Activated naive CD4-positive, alpha-beta T cell treated with anti-CD3 and anti-CD28 coated beads, Interleukin-2, amount 50 U/mL, for 24 hours (primary cell): Measurements from ENCODE around the gene TTK.

Experiments used
- H3K27ac Mint-ChIP-seq: one replicate; pipeline ENCODE4 v1.8.0; 2021; ENCODE audit warnings: mild to moderate bottlenecking, mixed read lengths
- H3K27me3 Mint-ChIP-seq: one replicate; pipeline ENCODE4 v1.8.0; 2021; ENCODE audit warnings: mixed read lengths
- H3K36me3 Mint-ChIP-seq: one replicate; pipeline ENCODE4 v1.8.0; 2021; ENCODE audit warnings: mixed read lengths
- H3K4me1 Mint-ChIP-seq: one replicate; pipeline ENCODE4 v1.8.0; 2021; ENCODE audit warnings: mixed read lengths
- H3K4me3 Mint-ChIP-seq: one replicate; pipeline ENCODE4 v1.8.0; 2021; ENCODE audit warnings: mild to moderate bottlenecking, mixed read lengths
- H3K9me3 Mint-ChIP-seq: one replicate; pipeline ENCODE4 v1.8.0; 2021; ENCODE audit warnings: mixed read lengths

The TTK gene

DNA sequence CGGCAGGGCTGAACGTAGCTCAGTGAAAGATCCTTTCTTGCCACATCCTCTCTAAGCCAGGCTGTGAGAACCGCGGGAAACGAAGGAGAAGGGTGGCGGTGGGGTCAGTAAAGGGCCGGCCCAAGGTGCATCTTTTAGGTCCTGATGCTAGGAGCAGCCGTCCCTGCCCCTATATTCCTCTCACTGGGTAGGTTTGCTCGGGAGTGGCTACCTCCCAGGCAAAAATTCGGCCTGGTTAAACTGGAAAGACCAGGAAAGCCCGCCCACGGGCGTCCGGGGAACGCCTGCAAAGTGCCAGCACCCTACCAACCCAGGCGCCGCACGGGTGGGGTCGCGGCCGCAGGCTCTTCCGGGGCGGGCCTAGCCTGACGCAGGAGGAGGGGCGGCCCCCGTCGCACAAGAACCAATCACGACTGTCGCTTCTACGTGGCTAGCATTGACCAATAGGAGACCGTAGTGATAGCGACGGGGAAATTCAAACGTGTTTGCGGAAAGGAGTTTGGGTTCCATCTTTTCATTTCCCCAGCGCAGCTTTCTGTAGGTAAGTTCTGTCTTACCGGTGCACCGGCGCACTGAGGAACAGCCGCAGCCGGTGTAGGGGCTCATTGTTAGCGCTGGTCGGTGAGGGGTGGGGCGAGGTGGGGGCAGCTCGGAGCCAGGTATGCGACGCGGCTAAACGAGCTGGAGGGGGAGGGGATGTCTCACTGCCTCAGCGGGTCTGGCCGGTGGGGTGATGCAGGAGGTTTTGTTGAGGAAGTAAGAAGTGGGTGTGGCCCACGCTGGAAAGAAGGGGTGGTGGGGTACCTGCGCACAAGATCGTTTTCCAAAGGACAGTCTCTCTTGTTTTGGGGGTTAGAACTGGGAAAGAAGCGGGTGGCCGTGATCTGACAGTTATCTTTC, at the start of gene TTK:
TTK (plus strand) TSS at position 477 of the 900 bp plus-strand sequence. CDS start 1,195 bp downstream, outside the sequence.
- Mint-ChIP-seq H3K36me3 (no peaks in the 10 kb centered on the region), H3K4me1 (peaks cover 5% of the 10 kb centered on the region), H3K27me3 (peaks cover 3% of the 10 kb centered on the region), H3K27ac (peak within 1 kb of the TSS; percentile 84), H3K4me3 (peak within 1 kb of the TSS; percentile 89), H3K9me3 (no peaks in the 10 kb centered on the region)

DNA sequence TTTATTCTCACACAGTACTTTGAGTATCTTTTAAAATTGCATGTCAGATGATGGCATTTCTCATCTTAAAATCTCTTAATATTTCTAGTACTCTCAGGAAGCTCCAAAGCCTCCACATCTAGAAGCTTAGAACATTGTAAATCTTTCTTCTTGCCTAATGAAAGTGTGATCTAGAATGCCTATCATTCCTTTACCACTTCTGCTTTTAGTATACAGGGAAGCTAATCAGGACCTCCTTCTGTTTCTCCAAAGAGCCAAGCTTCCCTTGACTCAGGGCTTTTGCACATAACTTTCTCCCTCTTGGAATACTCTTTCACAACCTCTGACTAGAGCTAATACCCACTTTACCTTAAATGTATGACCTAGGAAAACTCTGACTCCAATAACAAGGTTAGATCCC, 49.6 kb upstream of the TTK start:
- peaks cover 2% of the 10 kb centered on the region for H3K36me3 Mint-ChIP-seq
- no peaks in the 10 kb centered on the region for H3K4me1 Mint-ChIP-seq
- no peak overlapping the region for H3K27ac Mint-ChIP-seq
- H3K9me3 Mint-ChIP-seq, result no peaks in the 10 kb centered on the region
- peaks cover 35% of the 10 kb centered on the region for H3K27me3 Mint-ChIP-seq
- no peak overlapping the region for H3K4me3 Mint-ChIP-seq

DNA sequence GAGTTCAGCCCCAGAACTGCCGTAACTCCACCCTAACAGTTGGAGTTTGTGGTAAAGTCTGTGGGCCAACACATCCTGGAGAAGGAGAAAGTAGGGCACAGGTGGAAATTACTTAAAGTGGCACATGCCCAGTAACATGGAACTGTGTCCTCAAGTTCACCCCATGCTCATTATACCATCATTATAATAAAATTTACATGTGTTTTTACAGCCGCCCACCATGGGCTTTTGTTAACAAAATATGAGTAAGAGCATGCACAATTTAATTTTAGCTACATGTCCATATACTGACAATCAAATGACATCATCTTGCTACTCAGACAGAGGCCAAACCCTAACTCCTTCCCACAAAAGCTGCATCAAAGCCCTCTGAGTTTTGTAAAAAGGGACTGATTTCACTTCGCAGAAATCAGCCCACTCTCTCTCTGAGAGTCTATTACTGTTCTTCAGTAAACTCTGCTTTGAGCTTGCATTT, 39.8 kb upstream of the TTK start:
- no peak overlapping the region for H3K4me3 Mint-ChIP-seq
- H3K4me1 Mint-ChIP-seq, result no peaks in the 10 kb centered on the region
- H3K27ac Mint-ChIP-seq, result no peak overlapping the region
- H3K9me3 Mint-ChIP-seq, result peaks cover 25% of the 10 kb centered on the region
- peaks cover 3% of the 10 kb centered on the region for H3K36me3 Mint-ChIP-seq
- peaks cover 19% of the 10 kb centered on the region for H3K27me3 Mint-ChIP-seq

DNA sequence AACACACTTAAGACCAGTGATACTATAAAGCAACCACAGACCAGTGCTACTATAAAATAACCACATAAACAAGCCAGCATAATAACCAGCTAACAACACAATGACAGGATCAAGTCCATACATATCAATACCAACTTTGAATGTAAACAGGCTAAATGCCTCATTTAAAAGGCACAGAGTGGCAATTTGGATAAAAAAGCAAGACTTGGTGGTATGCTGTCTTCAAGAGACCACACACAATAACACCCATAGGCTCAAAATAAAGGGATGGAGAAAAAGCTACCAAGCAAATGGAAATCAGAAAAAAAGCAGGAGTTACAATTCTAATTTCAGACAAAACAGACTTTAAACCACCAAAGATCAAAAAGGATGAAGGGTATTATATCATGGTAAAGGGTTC, 37.3 kb upstream of the TTK start:
- Mint-ChIP-seq H3K27ac (no peak overlapping the region), H3K4me3 (no peak overlapping the region), H3K4me1 (no peaks in the 10 kb centered on the region), H3K36me3 (peaks cover 3% of the 10 kb centered on the region), H3K9me3 (peaks cover 30% of the 10 kb centered on the region), H3K27me3 (peaks cover 17% of the 10 kb centered on the region)

DNA sequence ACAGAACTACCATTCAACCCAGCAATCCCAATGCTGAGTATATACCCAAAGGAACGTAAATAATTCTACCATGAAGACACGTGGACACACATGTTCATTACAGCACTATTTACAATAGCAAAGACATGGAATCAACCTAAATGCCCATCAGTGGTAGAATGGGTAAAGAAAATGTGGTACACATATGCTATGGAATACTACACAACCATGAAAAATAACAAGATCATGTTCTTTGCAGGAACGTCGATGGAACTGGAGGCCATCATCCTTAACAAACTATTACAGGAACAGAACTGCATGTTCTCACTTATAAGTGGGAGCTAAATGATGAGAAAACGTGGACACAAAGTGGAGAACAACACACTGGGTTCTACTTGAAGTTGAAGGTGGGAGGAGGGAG, 34.7 kb upstream of the TTK start:
- Mint-ChIP-seq H3K4me3 (no peak overlapping the region), H3K27ac (no peak overlapping the region), H3K4me1 (no peaks in the 10 kb centered on the region), H3K9me3 (peaks cover 30% of the 10 kb centered on the region), H3K27me3 (peaks cover 10% of the 10 kb centered on the region), H3K36me3 (peaks cover 3% of the 10 kb centered on the region)

DNA sequence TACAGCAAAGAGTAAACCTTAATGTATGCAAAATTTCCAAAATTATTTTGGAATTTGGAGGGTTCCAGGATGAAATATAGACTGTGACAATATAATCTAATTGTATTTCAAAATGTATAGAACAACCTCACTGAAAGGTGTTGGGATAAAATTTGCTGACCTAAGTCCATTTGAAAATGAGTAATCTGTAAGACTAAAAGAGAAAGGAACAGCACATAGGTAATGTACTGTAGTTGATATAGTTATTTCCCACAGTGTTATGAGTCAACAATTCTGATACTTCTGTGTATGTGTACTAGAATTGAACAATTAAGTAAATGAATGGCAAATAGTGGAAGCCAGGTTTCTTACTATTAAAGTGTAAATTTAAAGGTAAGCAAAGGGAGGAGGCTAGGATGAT, 33.3 kb upstream of the TTK start:
- Mint-ChIP-seq H3K4me1 (no peaks in the 10 kb centered on the region), H3K27ac (no peak overlapping the region), H3K27me3 (peaks cover 5% of the 10 kb centered on the region), H3K9me3 (peaks cover 24% of the 10 kb centered on the region), H3K4me3 (no peak overlapping the region), H3K36me3 (peaks cover 3% of the 10 kb centered on the region)

DNA sequence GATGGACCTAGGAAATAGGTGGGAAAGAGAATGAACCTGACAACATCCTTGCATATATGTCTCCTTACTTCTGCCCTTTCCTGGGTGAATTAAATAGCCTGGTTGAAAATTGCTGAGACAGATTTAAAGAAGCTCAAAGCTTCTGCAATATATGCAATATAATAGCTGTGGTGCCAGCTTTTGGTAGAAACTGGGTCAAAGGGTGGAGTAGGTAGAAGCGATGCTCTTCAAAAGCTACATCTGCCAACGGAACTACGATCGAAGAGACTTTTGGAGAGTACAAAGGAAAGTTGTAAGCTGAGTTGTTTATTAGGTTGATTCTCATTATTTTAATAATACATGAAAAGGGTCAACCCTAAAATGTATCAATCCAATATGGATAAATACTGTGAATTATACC, 22.8 kb upstream of the TTK start:
- Mint-ChIP-seq H3K36me3 (no peaks in the 10 kb centered on the region), H3K4me3 (no peak overlapping the region), H3K9me3 (no peaks in the 10 kb centered on the region), H3K4me1 (no peaks in the 10 kb centered on the region), H3K27ac (no peak overlapping the region), H3K27me3 (peaks cover 8% of the 10 kb centered on the region)

DNA sequence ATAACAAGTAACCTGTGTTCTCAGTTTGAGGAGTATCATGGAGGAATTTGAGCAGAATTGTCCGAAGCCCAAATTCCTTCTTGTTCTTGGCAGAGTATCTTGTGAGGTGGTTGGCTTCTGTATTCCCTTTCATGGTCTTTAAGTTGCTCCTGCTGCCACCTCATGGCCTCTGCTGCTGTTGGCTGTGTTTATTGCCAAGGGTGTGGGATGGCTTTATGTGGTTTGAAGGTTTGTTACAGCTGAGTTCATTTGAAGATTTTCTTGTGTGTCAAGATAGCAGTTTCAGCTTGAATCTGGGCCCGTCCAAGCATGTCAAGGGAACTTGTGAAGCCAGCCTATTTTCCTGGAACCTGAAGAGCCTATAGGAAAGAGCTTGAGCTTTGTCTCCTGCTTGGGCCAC, 20.2 kb upstream of the TTK start:
- H3K4me1 Mint-ChIP-seq, result no peaks in the 10 kb centered on the region
- no peak overlapping the region for H3K4me3 Mint-ChIP-seq
- no peaks in the 10 kb centered on the region for H3K27me3 Mint-ChIP-seq
- no peaks in the 10 kb centered on the region for H3K36me3 Mint-ChIP-seq
- no peak overlapping the region for H3K27ac Mint-ChIP-seq
- H3K9me3 Mint-ChIP-seq, result no peaks in the 10 kb centered on the region

DNA sequence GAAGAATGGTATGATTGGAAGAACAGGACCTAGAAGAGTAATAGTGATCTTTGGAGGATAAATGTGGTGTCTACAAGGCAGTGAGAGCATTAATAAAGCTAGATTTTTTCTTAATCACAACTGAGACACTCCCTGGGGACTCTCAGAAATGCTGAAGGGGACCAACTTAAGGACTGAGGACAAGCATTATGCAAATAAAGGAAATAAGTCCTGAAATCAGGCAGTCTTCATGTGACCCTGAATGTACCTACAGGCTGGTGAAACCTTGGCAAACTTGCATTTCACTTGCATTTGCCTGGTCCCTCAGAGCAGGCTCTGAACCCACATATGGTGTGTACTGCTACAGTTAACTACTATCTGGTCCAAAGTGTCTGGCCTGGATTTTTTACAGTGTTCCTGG, 19.3 kb upstream of the TTK start:
- no peaks in the 10 kb centered on the region for H3K27me3 Mint-ChIP-seq
- H3K4me1 Mint-ChIP-seq, result no peaks in the 10 kb centered on the region
- H3K9me3 Mint-ChIP-seq, result no peaks in the 10 kb centered on the region
- H3K36me3 Mint-ChIP-seq, result no peaks in the 10 kb centered on the region
- no peak overlapping the region for H3K27ac Mint-ChIP-seq
- no peak overlapping the region for H3K4me3 Mint-ChIP-seq

DNA sequence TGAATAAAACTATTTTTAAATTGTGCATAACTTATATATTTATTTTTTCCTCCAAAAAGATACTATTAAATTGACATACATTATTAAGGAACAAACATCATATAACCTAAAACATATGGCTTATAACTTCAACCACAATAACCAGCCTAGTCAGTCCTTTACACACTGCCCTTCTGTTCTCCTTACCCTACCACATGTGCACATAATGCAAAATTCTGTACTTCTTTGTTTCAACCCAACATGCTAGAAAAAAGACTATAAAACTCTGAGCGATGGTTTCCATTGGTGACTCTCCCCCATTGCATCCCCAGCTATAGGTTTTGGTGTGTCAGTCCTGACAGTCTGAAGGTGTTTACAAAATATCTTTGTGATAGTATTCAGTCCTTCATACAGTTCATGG, 14.8 kb upstream of the TTK start:
- no peaks in the 10 kb centered on the region for H3K4me1 Mint-ChIP-seq
- no peak overlapping the region for H3K27ac Mint-ChIP-seq
- H3K9me3 Mint-ChIP-seq, result no peaks in the 10 kb centered on the region
- no peak overlapping the region for H3K4me3 Mint-ChIP-seq
- no peaks in the 10 kb centered on the region for H3K36me3 Mint-ChIP-seq
- H3K27me3 Mint-ChIP-seq, result no peaks in the 10 kb centered on the region

DNA sequence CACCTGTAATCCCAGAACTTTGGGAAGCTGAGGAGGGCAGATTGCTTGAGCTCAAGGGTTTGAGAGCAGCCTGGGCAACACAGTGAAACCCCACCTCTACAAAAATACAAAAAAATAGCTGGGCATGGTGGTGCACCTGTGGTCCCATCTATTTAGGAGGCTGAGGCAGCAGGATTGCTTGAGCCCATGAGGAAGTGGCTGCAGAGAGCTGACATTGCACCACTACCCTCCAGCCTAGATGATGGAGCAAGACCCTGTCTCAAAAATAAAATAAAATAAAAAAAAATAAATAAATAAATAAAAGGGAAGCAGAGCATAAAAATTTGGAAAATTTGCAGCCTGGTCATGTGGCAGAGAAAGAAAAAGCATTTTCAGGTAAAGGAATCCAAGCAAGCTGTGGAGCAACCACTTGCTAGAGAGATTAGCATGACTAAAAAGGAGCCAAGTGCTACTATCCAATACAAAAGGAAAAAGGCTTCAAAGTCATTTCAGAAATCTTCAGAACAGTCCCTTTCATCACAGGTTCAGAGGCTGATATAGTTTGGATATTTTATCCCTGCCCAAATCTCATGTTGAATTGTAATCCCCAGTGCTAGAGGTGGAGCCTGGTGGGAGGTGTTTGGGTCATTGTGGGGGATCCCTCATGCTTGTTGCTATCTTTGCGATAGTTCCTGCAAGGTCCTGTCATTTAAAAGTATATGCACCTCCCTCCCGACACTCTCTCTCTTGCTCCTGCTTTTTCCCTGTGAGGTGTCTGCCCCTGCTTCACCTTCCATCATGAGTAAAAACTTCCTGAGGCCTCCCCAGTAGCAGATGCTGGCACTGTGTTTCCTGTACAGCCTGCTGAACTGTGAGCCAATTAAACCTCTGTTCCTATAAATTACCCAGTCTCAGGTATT, 11.2 kb upstream of the TTK start:
- Mint-ChIP-seq H3K4me1 (no peaks in the 10 kb centered on the region), H3K9me3 (no peaks in the 10 kb centered on the region), H3K4me3 (no peak overlapping the region), H3K27ac (no peak overlapping the region), H3K36me3 (no peaks in the 10 kb centered on the region), H3K27me3 (peaks cover 1% of the 10 kb centered on the region)

DNA sequence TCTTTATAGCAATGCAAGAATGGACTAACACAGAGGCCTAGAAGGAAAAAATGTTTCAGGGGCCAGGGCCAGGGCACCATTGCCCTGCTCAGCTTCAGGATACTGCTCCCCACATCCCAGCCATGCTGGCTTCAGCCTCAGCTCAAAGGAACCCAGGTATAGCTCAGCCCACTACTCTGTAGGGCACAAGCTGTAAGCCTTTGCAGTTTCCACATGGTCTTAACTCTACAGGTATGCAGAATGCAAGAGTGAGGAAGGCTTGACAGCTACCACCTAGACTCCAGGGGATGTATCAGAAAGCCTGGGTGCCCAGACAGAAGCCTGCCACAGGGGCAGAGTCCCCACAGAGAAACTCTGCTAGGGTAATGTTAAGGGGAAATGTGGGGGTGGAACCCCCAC, 10.5 kb upstream of the TTK start:
- Mint-ChIP-seq H3K27me3 (peaks cover 1% of the 10 kb centered on the region), H3K27ac (no peak overlapping the region), H3K4me3 (no peak overlapping the region), H3K4me1 (no peaks in the 10 kb centered on the region), H3K9me3 (no peaks in the 10 kb centered on the region), H3K36me3 (no peaks in the 10 kb centered on the region)

DNA sequence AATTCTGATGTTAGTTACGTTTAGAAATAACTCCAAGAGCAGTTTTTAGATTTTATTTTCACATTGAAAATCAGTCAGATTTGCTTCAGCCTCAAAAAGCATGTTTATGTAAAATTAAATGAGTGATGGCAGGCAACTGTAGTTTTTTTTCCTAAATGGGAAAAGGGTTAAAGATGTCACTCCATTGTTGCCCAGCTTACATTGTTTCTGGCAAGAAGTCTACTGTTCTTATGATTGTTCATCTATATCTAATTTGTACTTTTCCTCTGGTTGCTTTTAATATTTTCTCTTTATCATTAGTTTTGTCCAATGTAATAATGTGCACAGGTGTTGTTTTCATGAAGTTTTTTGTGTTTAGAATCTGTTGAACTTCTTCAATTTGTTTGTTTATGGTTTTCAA, 6.7 kb upstream of the TTK start:
- Mint-ChIP-seq H3K4me3 (no peak overlapping the region), H3K27ac (no peak overlapping the region), H3K4me1 (no peaks in the 10 kb centered on the region), H3K36me3 (no peaks in the 10 kb centered on the region), H3K27me3 (peaks cover 4% of the 10 kb centered on the region), H3K9me3 (no peaks in the 10 kb centered on the region)

DNA sequence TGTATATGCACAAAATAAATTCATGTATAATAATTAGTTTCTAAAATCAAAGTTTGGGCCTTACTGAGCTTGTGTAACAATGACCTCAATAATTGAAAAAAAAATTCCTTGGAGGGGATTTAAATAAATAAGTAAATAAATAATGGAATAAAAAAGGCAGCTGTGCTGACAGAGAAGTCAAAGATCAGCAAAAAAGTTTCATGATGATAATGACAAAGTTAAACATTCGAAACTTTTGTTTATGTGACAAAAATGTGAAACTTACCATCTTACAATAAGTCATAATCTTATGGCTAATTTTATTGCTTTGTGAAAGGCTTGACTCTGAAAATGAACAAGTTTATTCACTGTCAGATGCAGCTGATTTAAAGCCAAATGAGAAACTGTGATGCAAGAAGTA, 3.1 kb upstream of the TTK start:
- Mint-ChIP-seq H3K9me3 (no peaks in the 10 kb centered on the region), H3K4me1 (peaks cover 5% of the 10 kb centered on the region), H3K4me3 (no peak overlapping the region), H3K36me3 (no peaks in the 10 kb centered on the region), H3K27ac (no peak overlapping the region), H3K27me3 (peaks cover 4% of the 10 kb centered on the region)

DNA sequence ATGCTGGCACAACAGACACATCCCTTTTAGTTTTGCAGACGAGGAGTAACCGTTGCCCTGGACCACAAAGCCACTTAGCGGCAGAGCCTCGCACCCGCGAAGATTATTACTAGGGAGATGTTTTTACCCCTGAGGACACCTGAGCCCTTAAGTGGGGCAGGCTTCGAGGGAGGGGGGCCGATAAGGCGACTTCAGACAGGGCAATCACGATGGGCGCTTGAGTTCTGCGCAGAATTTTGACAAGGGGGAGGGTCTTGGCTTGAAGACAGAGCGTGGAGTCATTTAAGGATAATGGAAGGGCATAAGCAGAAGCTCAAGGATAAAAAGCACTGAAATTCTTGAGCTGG, 650 bp upstream of the TTK start:
- H3K4me3 Mint-ChIP-seq, result peak overlapping the region; percentile 89
- H3K36me3 Mint-ChIP-seq, result no peaks in the 10 kb centered on the region
- H3K27ac Mint-ChIP-seq, result peak overlapping the region; percentile 79
- H3K9me3 Mint-ChIP-seq, result no peaks in the 10 kb centered on the region
- H3K4me1 Mint-ChIP-seq, result peaks cover 5% of the 10 kb centered on the region
- peaks cover 3% of the 10 kb centered on the region for H3K27me3 Mint-ChIP-seq

DNA sequence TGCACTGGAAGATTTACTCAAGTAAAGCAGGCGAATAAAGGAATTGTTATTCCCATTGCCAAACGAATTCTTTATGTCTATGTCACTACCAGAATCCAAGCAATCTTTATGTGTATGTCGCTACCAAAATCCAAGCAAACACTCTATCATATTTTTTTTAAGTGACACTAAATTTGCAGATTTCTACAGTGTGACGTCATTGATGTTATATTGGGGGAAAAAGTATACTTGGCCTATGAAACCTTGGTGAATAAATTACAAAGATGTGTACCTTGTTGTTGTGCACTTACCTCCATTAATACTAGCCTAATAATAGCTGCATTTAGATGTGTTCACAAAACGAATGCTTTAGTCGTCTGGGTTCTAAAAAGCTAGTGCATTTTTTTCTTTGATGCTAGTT, 957 bp downstream of the TTK start:
- peaks cover 3% of the 10 kb centered on the region for H3K27me3 Mint-ChIP-seq
- H3K9me3 Mint-ChIP-seq, result no peaks in the 10 kb centered on the region
- peak overlapping the region; percentile 89 for H3K4me3 Mint-ChIP-seq
- H3K4me1 Mint-ChIP-seq, result peaks cover 5% of the 10 kb centered on the region
- no peak overlapping the region for H3K27ac Mint-ChIP-seq
- no peaks in the 10 kb centered on the region for H3K36me3 Mint-ChIP-seq
